HL-60 (cell line): Measurements from ENCODE around the gene DTX3.
A peak's percentile ranks its signal among the peaks of the same experiment; 100 is the strongest.

Source experiments
- CTCF ChIP-seq: IDR thresholded peaks from one replicate; pipeline ENCODE4 v1.5.1; 2011; ENCODE audit warnings: low read length, control low read depth, inconsistent platforms; ENCODE audit not compliant: insufficient read depth
- POLR2AphosphoS5 ChIP-seq: IDR thresholded peaks from 2 replicates; pipeline ENCODE4 v1.6.1; 2012; ENCODE audit warnings: low read depth
- REST ChIP-seq: IDR thresholded peaks from 2 replicates; pipeline ENCODE4 v1.6.1; 2012; ENCODE audit warnings: low read depth; ENCODE audit not compliant: insufficient replicate concordance
- SPI1 ChIP-seq: IDR thresholded peaks from 2 replicates; pipeline ENCODE4 v1.6.1; 2012; ENCODE audit warnings: low read depth, mild to moderate bottlenecking, borderline replicate concordance

GRCh38 chr12:57584690-57585089 lies 19.9 kb upstream of the DTX3 start:
- TF ChIP-seq CTCF: no peak
- TF ChIP-seq SPI1: peak; percentile 89
- no peak for TF ChIP-seq POLR2AphosphoS5
- TF ChIP-seq REST: no peak
